DMS 273 (cell line): ENCODE measurements around the gene EMX1.
A peak's percentile ranks its signal among the peaks of the same experiment; 100 is the strongest.

ENCODE experiments used
- DNase-seq: peaks from one replicate; lab custom pipeline; 2025; ENCODE audit not compliant: unreplicated experiment; lab: John Stamatoyannopoulos, UW

The EMX1 gene

GRCh38 chr2:72924353-72925240 lies 7.3 kb downstream of the EMX1 start:
- no peak for DNase-seq

- no peak for DNase-seq
Measured at GRCh38 chr2:72925328-72925943, 8.1 kb downstream of the EMX1 start.

- DNase-seq: no peak
Measured at GRCh38 chr2:72926368-72926767, 9.0 kb downstream of the EMX1 start.

DNA sequence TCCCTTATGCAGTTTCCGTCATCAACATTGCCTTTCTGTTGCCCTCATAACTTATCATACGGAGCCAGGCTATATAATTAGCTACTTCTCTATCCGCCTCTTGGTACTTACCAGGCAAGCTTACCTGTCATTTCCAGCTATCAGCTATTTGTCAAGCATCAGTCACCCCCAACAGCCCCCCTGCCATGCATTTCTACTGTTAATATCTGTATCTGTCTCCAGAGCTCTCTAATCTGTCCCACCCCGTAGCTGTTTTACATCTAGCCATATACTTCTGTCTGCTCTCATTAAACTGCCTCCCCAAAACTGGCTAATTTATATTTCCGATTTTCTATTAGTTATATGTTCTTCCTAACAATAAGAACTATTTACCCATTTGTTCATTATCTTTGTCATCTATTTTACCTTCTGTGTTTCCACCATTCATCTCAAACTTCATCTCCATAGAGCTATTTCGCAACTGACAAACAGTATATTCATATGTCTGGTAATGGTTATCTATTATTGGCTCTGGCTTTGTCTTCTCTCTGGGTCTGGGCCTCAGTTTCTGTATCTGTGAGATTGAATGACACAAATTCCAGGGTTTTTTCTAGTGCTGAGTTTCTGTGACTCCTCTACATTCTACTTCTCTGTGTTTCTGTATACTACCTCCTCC lies 9.6 kb downstream of the EMX1 start:
- no peak for DNase-seq

- DNase-seq: no peak
Measured at GRCh38 chr2:72927619-72928550, 10.6 kb downstream of the EMX1 start.

DNA sequence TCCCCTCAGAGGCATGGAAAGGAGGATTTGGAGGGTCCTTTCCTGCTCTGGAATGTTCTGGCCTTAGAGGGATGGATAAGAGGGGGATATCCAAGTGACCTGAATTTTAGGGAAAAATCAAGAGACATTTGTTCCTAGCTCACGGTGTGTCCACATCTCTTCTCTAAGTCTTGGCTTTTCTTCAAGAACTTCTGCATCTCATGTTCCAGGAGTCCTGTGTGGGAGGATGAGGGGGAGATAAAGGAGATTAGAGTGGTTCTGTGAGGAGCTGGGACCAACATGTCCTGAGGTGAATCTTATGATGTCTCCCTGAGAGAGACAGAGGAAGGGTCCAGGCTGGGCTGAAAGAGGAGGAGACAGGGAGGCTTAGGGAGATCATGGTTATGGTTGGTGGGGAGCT lies 11.7 kb downstream of the EMX1 start:
- no peak for DNase-seq

- DNase-seq: peak; percentile 89
Measured at GRCh38 chr2:72931280-72931910, 14.1 kb downstream of the EMX1 start.

DNA sequence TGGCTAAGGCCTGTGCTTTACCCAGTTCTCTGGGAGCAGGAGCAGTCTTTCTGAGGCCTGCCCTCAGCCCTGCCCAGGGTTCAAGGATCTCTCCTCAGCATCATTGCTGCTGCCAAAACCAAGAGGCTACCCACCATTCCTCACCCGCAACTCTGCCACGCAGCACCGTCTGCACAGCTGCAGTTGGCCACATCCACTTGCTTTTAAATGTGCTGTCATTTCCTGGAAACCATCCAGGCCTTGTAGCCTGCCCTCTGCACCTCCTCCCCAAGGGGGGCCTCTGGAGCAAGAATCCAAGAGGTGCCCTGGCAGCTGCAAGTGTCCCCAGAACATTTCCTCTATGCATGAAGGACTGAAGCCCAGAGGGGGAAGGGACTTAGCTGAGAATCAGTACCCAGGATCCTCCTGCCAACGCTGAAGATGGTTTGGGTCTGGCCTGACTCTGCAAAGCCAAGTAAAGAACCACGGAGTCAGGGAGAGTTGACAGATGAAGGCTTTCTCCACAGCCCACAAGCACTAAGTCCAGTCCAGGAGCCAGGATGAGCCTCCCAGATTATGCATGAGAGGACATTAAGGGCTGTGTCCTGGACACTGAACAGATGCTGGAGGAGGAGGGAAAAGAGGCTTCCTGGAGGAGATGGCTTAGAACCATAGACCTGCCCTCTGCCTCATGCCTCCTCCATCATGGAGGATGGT lies 14.9 kb downstream of the EMX1 start:
- DNase-seq: peak; percentile 82

GRCh38 chr2:72932805-72933204 lies 15.5 kb downstream of the EMX1 start:
- DNase-seq: no peak

- DNase-seq: no peak
Measured at GRCh38 chr2:72933207-72933606, 15.9 kb downstream of the EMX1 start.

- no peak for DNase-seq
Measured at GRCh38 chr2:72933646-72934151, 16.4 kb downstream of the EMX1 start.

DNA sequence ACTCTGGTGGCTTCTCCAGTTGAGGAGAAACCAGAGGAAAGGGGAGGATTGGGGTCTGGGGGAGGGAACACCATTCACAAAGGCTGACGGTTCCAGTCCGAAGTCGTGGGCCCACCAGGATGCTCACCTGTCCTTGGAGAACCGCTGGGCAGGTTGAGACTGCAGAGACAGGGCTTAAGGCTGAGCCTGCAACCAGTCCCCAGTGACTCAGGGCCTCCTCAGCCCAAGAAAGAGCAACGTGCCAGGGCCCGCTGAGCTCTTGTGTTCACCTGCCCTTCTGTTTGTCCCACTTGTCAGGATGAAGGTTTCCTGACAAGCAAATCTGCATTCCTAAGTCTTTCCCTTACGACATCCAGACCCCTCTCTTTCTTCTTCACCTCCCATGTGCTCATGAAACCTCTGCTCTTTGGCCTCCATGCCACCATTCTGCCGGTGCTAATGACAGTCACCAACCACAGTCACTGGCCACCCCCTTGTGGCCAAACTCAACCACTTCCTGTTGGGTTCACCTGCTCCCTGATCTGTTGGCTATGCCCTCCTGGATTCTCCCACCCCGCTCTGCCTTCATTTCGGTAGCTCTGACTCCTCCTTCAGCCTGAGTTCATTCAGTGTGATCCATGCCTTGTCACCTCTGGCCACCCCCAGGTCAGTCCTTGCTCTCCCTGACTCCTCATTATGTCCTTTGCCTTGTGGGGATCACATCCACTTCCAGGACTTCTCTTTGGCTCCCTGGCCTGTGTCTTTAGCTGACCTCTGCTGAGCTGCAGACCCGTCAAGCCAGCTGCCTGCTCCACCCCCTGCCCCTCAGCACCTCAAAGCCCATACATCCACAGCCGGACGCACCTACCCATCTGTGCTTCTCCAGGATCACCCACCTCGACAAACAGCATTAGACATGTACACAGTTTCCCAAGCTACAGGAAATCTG lies 17.6 kb downstream of the EMX1 start:
- DNase-seq: peak; percentile 53

- no peak for DNase-seq
Measured at GRCh38 chr2:72935611-72935957, 18.3 kb downstream of the EMX1 start.

GRCh38 chr2:72936660-72937355 lies 19.5 kb downstream of the EMX1 start:
- DNase-seq: peak; percentile 53

- peak; percentile 95 for DNase-seq
Measured at GRCh38 chr2:72937356-72937669, 20.0 kb downstream of the EMX1 start.

GRCh38 chr2:72938455-72938854 lies 21.1 kb downstream of the EMX1 start:
- DNase-seq: peak; percentile 65

DNA sequence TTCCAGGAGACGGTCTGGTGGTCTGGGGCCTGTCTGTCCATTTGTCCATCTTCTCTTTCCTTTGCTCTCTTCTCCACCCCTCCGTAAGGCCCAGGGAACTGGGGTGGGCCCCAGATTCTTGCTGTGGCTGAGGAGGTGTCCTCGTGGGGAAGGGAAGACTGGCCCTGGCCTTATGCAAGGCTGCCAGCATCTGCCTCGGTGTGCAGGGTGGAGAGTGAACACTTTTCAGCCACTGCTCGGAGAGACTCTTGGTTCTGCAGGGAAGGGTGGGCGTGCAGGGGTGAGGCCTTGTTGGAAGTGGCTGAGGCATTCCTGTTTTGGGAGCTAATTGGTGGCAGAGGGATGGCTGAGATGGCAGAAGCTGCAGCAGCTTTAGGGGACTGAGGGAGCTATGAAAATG lies 23.0 kb downstream of the EMX1 start:
- no peak for DNase-seq

- peak; percentile 45 for DNase-seq
Measured at GRCh38 chr2:72940786-72941185, 23.5 kb downstream of the EMX1 start.
